Measurements from ENCODE around the gene UPK3BL2.
"Not testable (repeated sequence)": the region's sequence is repeated elsewhere in the genome, so short reads cannot be mapped to it uniquely, and the experiment has no call there.

Gene UPK3BL2

GRCh38 chr7:102493220-102493935 is 50.1 kb downstream of the UPK3BL2 start:
- DNase-seq = not testable (repeated sequence)

GRCh38 chr7:102490529-102491075 is 52.9 kb downstream of the UPK3BL2 start:
- not testable (repeated sequence) for DNase-seq

All from Kasumi-1 (cell line).